Esophagus muscularis mucosa (tissue), 4 donors: ENCODE results near the gene FER. TPM values are rescaled to one million over a fixed set of nuclear protein-coding genes. Genes with fewer than 3 reads are reported as not detected.
"Not testable (repeated sequence)": the region's sequence is repeated elsewhere in the genome, so short reads cannot be mapped to it uniquely, and the experiment has no call there.

Experiments
- DNase-seq: peaks from one replicate; pipeline ENCODE4 v3.0.0-alpha.2; 2017; ENCODE audit errors: extremely low spot score
- H3K27ac ChIP-seq, 4 donors: fragments of 200-600 bp; sonication (generic); replicated peaks in 1 of 4; 1 replicate in 3 of 4; 2 replicates in 1 of 4; pipeline ENCODE4 v1.5.1; 2016 to 2019; ENCODE audit warnings: mild to moderate bottlenecking in 1 of 4
- H3K27me3 ChIP-seq, 4 donors: fragments of 200-600 bp; sonication (generic); one replicate each; pipeline versions ENCODE4 v1.5.1 to v1.6.0; 2016 to 2019
- H3K36me3 ChIP-seq, 4 donors: fragments of 200-600 bp; sonication (generic); one replicate each; pipeline ENCODE4 v1.5.1; 2016 to 2019
- H3K4me1 ChIP-seq, 4 donors: fragments of 200-600 bp; sonication (generic); one replicate each; pipeline ENCODE4 v1.5.1; 2016 to 2019
- H3K4me3 ChIP-seq, 4 donors: fragments of 200-600 bp; sonication (generic); 1 replicate in 2 of 4; 2 replicates in 2 of 4; pipeline ENCODE4 v1.5.1; 2016 to 2019; ENCODE audit warnings: mild to moderate bottlenecking in 4 of 4, moderate library complexity in 1 of 4
- H3K9me3 ChIP-seq, 4 donors: fragments of 200-600 bp; sonication (generic); 1 replicate in 3 of 4; 2 replicates in 1 of 4; pipeline ENCODE4 v1.5.1; 2016 to 2019
- CTCF ChIP-seq, 3 experiments: fragments of 200-600 bp in 2 of 3; fragments of 450-650 bp in 1 of 3; sonication (generic) in 2 of 3; IDR thresholded peaks; one replicate each; pipeline ENCODE4 v1.5.1; 2017 to 2019; ENCODE audit warnings: antibody characterized with exemption in 3 of 3, mild to moderate bottlenecking in 2 of 3, moderate library complexity in 1 of 3
- EP300 ChIP-seq: sonication (generic); formaldehyde crosslinking; IDR thresholded peaks from one replicate; pipeline ENCODE4 v1.6.1; 2017; ENCODE audit warnings: antibody characterized with exemption
- POLR2A ChIP-seq: fragments of 450-650 bp; IDR thresholded peaks from one replicate; pipeline ENCODE4 v1.6.1; 2017; ENCODE audit warnings: antibody characterized with exemption, moderate library complexity, mild to moderate bottlenecking, low read depth
- POLR2AphosphoS5 ChIP-seq, 2 donors: sonication (generic); formaldehyde crosslinking; IDR thresholded peaks; one replicate each; pipeline ENCODE4 v1.6.1; 2017; ENCODE audit warnings: antibody characterized with exemption in 2 of 2
- WGBS: methylation state at CpG from one replicate; pipeline ENCODE4 v1.1.5; 2018; 5-methylcytosine and 5-hydroxymethylcytosine counted together
- intact Hi-C: fragments of 100-400 bp; cut with DNase I; formaldehyde crosslinking; loops from one replicate; pipeline ENCODE4 v1.15.1; 2023
- total RNA-seq, 4 donors: library from RNA; depleted of rRNA; stranded (reverse); fragments of >200 nt; gene quantifications; one replicate each; pipeline versions ENCODE4 v1.1.0 to v1.2.1, GENCODE V29; 2016

FER gene
- total RNA-seq, 4 donors from 2014 or later: 17.6 to 32.8 (median 25.4) TPM

GRCh38 chr5:108763222-108763916 is 15.7 kb downstream of the FER start:
- no peak for DNase-seq
- TF ChIP-seq CTCF (IDR thresholded peaks at IDR 0.05): no peak
- no peak for TF ChIP-seq EP300
- Histone ChIP-seq H3K9me3 (no peaks in the 10 kb centered on the region), H3K4me3 (no peak overlapping the region), H3K27ac (no peak overlapping the region), H3K36me3 (no peaks in the 10 kb centered on the region), H3K27me3 (no peaks in the 10 kb centered on the region), H3K4me1 (peaks cover 0 to 8% (median 3%) of the 10 kb centered on the region in 4 donors)
- WGBS: 99% methylated on average over 3 of the region's 3 CpGs
- intact Hi-C loops: no loop called here

GRCh38 chr5:108765647-108766046 is 17.9 kb downstream of the FER start:
- Histone ChIP-seq H3K27ac (no peak overlapping the region), H3K4me3 (no peak overlapping the region), H3K4me1 (peaks cover 0 to 10% (median 9%) of the 10 kb centered on the region in 4 donors), H3K36me3 (peaks cover 0 to 5% (median 0%) of the 10 kb centered on the region in 4 donors), H3K27me3 (no peaks in the 10 kb centered on the region), H3K9me3 (no peaks in the 10 kb centered on the region)
- intact Hi-C loops: no loop called here
- no peak for TF ChIP-seq POLR2AphosphoS5 (IDR thresholded peaks at IDR 0.05)
- no peak for TF ChIP-seq POLR2A
- no peak for TF ChIP-seq CTCF (IDR thresholded peaks at IDR 0.05)
- DNase-seq: no peak

DNA sequence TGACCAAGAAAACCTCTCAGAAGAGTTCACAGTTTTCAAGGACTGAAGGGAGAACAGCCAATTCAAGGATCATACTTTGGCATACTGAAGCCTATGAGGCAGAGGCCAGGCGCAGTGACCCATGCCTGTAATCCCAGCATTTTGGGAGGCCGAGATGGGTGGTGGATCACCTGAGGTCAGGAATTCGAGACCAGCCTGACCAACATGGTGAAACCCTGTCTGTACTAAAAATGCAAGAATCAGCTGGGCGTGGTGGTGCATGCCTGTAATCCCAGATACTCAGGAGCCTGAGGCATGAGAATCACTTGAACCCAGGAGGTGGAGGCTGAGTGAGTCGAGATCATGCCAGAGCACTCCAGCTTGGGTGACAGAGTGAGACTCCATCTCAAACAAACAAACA is 19.2 kb downstream of the FER start:
- H3K36me3 ChIP-seq, DNase-seq, H3K4me3 ChIP-seq, intact Hi-C loops, H3K27me3 ChIP-seq, H3K9me3 ChIP-seq, H3K27ac ChIP-seq: not testable (repeated sequence)
- H3K4me1 ChIP-seq: peaks cover 0 to 13% (median 9%) of the 10 kb centered on the region in 4 donors
- 93% methylated on average over 5 of the region's 5 CpGs for WGBS

DNA sequence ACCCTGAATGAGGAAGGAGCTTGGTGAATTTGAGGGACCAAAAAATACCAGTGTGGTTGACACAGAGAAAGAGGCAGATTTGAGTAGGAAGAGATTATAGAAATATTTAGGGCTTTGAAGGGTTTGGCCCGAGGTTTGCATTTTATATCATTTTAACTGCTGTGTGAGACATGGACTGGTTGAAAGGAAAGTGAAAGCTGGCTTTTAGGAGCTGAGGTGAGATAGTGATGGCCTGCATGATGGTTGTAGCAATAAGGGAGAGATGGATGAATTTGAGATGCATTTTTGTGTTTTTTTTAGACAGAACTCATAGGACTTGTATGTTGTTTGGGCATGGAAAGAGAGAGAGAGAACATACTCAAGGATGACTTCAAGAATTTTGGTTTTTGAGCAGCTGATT is 21.7 kb downstream of the FER start:
- WGBS: 41% methylated on average over 1 of the region's 1 CpG
- intact Hi-C loops: no loop called here
- Histone ChIP-seq H3K27ac (no peak overlapping the region), H3K4me1 (peaks cover 0 to 14% (median 9%) of the 10 kb centered on the region in 4 donors), H3K36me3 (peaks cover 0 to 5% (median 0%) of the 10 kb centered on the region in 4 donors), H3K9me3 (no peaks in the 10 kb centered on the region), H3K27me3 (no peaks in the 10 kb centered on the region), H3K4me3 (no peak overlapping the region)
- TF ChIP-seq EP300: no peak
- TF ChIP-seq POLR2AphosphoS5 (IDR thresholded peaks at IDR 0.05): no peak
- TF ChIP-seq CTCF (IDR thresholded peaks at IDR 0.05): no peak
- no peak for TF ChIP-seq POLR2A
- no peak for DNase-seq

DNA sequence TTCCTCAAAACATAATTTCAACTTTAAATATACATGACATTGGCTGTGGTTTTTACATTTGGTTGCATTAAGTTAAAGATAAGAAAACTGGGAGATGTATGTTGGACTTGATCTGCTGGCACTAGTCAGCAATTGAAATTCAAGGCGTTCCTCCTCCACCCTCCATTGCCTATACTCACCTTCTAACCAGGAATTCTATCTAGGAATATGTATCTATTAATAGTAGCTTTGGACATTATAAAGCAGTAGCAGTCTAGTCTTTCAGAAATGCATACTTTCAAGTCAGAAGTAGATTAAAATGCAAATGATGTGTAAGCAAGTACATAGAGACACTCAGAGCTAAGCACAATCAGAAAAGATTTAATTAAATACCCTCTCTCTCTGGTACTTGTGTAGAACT is 24.9 kb downstream of the FER start:
- intact Hi-C loops: no loop called here
- WGBS: 79% methylated on average over 1 of the region's 1 CpG
- TF ChIP-seq EP300: no peak
- TF ChIP-seq CTCF (IDR thresholded peaks at IDR 0.05): no peak

More for the DNA sequence above, 24.9 kb downstream of the FER start:
- peaks cover 0 to 5% (median 0%) of the 10 kb centered on the region in 4 donors for H3K36me3 ChIP-seq
- no peaks in the 10 kb centered on the region for H3K9me3 ChIP-seq
- no peak overlapping the region for H3K4me3 ChIP-seq
- H3K27me3 ChIP-seq: no peaks in the 10 kb centered on the region
- no peak overlapping the region for H3K27ac ChIP-seq
- DNase-seq: no peak
- peaks cover 0 to 14% (median 9%) of the 10 kb centered on the region in 4 donors for H3K4me1 ChIP-seq
